Naive thymus-derived CD4-positive, alpha-beta T cell (primary cell): Measurements from ENCODE around the gene INTS13. TPM values are rescaled to one million over a fixed set of nuclear protein-coding genes. Genes with fewer than 3 reads are reported as not detected.
"Not testable (repeated sequence)": the region's sequence is repeated elsewhere in the genome, so short reads cannot be mapped to it uniquely, and the experiment has no call there.

Experiments
- ATAC-seq: fragments of 150-1000 bp; cut with Tn5 transposase; 2 replicates; pipeline ENCODE4 v1.10.0; 2021; ENCODE audit warnings: mild to moderate bottlenecking, moderate library complexity
- CTCF ChIA-PET: fragments of 350-600 bp; sonication (Branson Sonifier 250); formaldehyde crosslinking; loops from one replicate; lab custom pipeline; 2021; ENCODE audit warnings: antibody characterized with exemption; lab: Charles Lee
- POLR2A ChIA-PET: fragments of 350-600 bp; sonication (Branson Sonifier 250); formaldehyde crosslinking; loops from one replicate; lab custom pipeline; 2021; ENCODE audit warnings: antibody characterized with exemption, inconsistent platforms; lab: Charles Lee
- DNase-seq, 9 donors: peaks; one replicate each; pipeline versions ENCODE4 v3.0.0 to v3.0.0-alpha.2; 2020 to 2022; ENCODE audit warnings: mixed read lengths in 1 of 9
- H3K27ac ChIP-seq: one replicate; pipeline ENCODE4 v1.7.0; 2013; ENCODE audit warnings: mild to moderate bottlenecking, low read depth, low read length, moderate library complexity
- H3K27me3 ChIP-seq, 2 donors: one replicate each; pipeline ENCODE4 v1.7.0; 2013; ENCODE audit warnings: low read length in 2 of 2, mild to moderate bottlenecking in 2 of 2, moderate library complexity in 2 of 2; ENCODE audit not compliant: control insufficient read depth in 2 of 2, insufficient read depth in 2 of 2
- H3K36me3 ChIP-seq, 3 experiments: 1 replicate in 2 of 3; 2 replicates in 1 of 3; pipeline ENCODE4 v1.7.0; 2013; ENCODE audit warnings: low read length in 3 of 3, mild to moderate bottlenecking in 3 of 3, moderate library complexity in 1 of 3; ENCODE audit not compliant: insufficient read depth in 3 of 3, control insufficient read depth in 2 of 3
- H3K4me1 ChIP-seq, 2 donors: one replicate each; pipeline ENCODE4 v1.7.0; 2013; ENCODE audit warnings: low read length in 2 of 2, mild to moderate bottlenecking in 2 of 2, moderate library complexity in 1 of 2; ENCODE audit not compliant: control insufficient read depth in 2 of 2, insufficient read depth in 2 of 2
- H3K4me3 ChIP-seq: 2 replicates; pipeline ENCODE4 v1.7.0; 2013; ENCODE audit warnings: mild to moderate bottlenecking, low read length
- H3K9me3 ChIP-seq, 3 experiments: 1 replicate in 2 of 3; 2 replicates in 1 of 3; pipeline ENCODE4 v1.7.0; 2013; ENCODE audit warnings: low read length in 3 of 3; ENCODE audit not compliant: control insufficient read depth in 2 of 3
- H3K27ac Mint-ChIP-seq, 9 donors: one replicate each; pipeline ENCODE4 v1.8.0; 2020 to 2022; ENCODE audit warnings: mixed read lengths in 9 of 9, mild to moderate bottlenecking in 8 of 9, moderate library complexity in 5 of 9, inconsistent platforms in 2 of 9
- H3K27me3 Mint-ChIP-seq, 5 donors: one replicate each; pipeline ENCODE4 v1.8.0; 2021 to 2022; ENCODE audit warnings: mixed read lengths in 5 of 5, mild to moderate bottlenecking in 1 of 5
- H3K36me3 Mint-ChIP-seq, 5 donors: one replicate each; pipeline ENCODE4 v1.8.0; 2020 to 2022; ENCODE audit warnings: mixed read lengths in 5 of 5, mild to moderate bottlenecking in 3 of 5, inconsistent platforms in 1 of 5
- H3K4me1 Mint-ChIP-seq, 7 donors: one replicate each; pipeline ENCODE4 v1.8.0; 2020 to 2022; ENCODE audit warnings: mixed read lengths in 7 of 7, mild to moderate bottlenecking in 3 of 7, inconsistent platforms in 1 of 7
- H3K4me3 Mint-ChIP-seq, 10 donors: one replicate each; pipeline ENCODE4 v1.8.0; 2020 to 2022; ENCODE audit warnings: mild to moderate bottlenecking in 10 of 10, mixed read lengths in 10 of 10, moderate library complexity in 6 of 10, inconsistent platforms in 2 of 10
- H3K9me3 Mint-ChIP-seq, 11 donors: one replicate each; pipeline ENCODE4 v1.8.0; 2020 to 2022; ENCODE audit warnings: mixed read lengths in 11 of 11, mild to moderate bottlenecking in 4 of 11, inconsistent platforms in 1 of 11, moderate library complexity in 1 of 11
- intact Hi-C, 2 donors: fragments of 100-400 bp; cut with micrococcal nuclease; formaldehyde crosslinking; loops; one replicate each; pipeline ENCODE4 v1.15.1; 2023
- polyA plus RNA-seq, 2 donors: library from polyadenylated mRNA; unstranded; fragments of 300-500 nt; fragmentation: Illumina TruSeq; gene quantifications; one replicate each; pipeline ENCODE4 v1.2.3, GENCODE V29; 2021
- total RNA-seq, 6 experiments: library from RNA in 5 of 6; stranded (reverse) in 5 of 6; gene quantifications; 1 replicate in 5 of 6; 2 replicates in 1 of 6; pipeline ENCODE4 v1.2.3 and lab custom pipeline; 2021 to 2026

INTS13 gene
- total and polyA plus RNA-seq, 7 experiments from 2014 or later: 13.2 to 46.7 (median 19.0) TPM

GRCh38 chr12:26906024-26906423 is 31.8 kb downstream of the INTS13 start:
- ATAC-seq: no peak
- intact Hi-C loops: no loop called here
- Histone ChIP-seq H3K4me3 (no peak overlapping the region), H3K27ac (no peak overlapping the region), H3K9me3 (no peaks in the 10 kb centered on the region), H3K4me1 (no peaks in the 10 kb centered on the region), H3K27me3 (no peaks in the 10 kb centered on the region), H3K36me3 (peaks cover 0 to 25% (median 6%) of the 10 kb centered on the region in 3 experiments)
- Mint-ChIP-seq H3K4me3 (no peak overlapping the region), H3K27me3 (no peaks in the 10 kb centered on the region), H3K36me3 (peaks cover 14 to 73% (median 56%) of the 10 kb centered on the region in 5 donors), H3K9me3 (peaks cover 0 to 13% (median 2%) of the 10 kb centered on the region in 11 donors), H3K4me1 (peaks cover 0 to 14% (median 7%) of the 10 kb centered on the region in 7 donors), H3K27ac (peak overlapping the region in 2 of 9 donors; percentile 36 to 37)
- no peak for DNase-seq
- ChIA-PET POLR2A (no interaction called here), CTCF (no interaction called here)

GRCh38 chr12:26903396-26903795 is 34.4 kb downstream of the INTS13 start:
- Mint-ChIP-seq H3K36me3 (peaks cover 21 to 81% (median 62%) of the 10 kb centered on the region in 5 donors), H3K4me1 (peaks cover 0 to 14% (median 8%) of the 10 kb centered on the region in 7 donors), H3K9me3 (peaks cover 0 to 17% (median 2%) of the 10 kb centered on the region in 11 donors)
- H3K9me3 ChIP-seq, DNase-seq, intact Hi-C loops, H3K27me3 Mint-ChIP-seq, H3K27ac Mint-ChIP-seq, H3K27ac ChIP-seq, H3K4me1 ChIP-seq, POLR2A ChIA-PET, ATAC-seq, H3K27me3 ChIP-seq, H3K4me3 Mint-ChIP-seq, H3K4me3 ChIP-seq: not testable (repeated sequence)
- peaks cover 0 to 25% (median 0%) of the 10 kb centered on the region in 3 experiments for H3K36me3 ChIP-seq
- CTCF ChIA-PET: interaction anchor here (0.6 kb wide), 1 partner anchor 392 kb away, joined by 10 read pairs; no protein-coding TSS in a partner anchor

DNA sequence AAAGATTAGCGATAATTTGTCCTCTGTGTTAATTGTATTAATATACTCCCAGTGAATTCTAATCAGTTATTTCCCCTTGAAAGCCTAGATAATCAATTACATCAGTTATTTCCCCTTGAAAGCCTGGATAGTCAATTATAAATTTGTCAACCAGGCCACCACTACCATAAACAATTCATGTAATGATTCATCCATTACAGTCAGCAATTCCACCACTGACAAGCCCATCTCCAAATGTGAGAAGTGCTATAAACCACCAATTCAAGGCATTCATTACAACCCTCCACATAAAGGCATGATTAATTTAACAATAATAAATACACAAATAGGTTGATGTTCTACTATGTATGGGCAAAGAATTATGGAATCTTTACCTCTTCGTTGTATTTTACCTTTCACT is 40.9 kb downstream of the INTS13 start:
- Histone ChIP-seq H3K4me3 (no peak overlapping the region), H3K36me3 (peaks cover 0 to 8% (median 0%) of the 10 kb centered on the region in 3 experiments), H3K4me1 (peaks cover 0 to 5% of the 10 kb centered on the region in 2 donors), H3K27me3 (no peaks in the 10 kb centered on the region), H3K27ac (no peak overlapping the region), H3K9me3 (no peaks in the 10 kb centered on the region)
- no peaks in the 10 kb centered on the region for H3K27me3 Mint-ChIP-seq
- no peak for DNase-seq
- peak overlapping the region in 1 of 9 donors; percentile 10 for H3K27ac Mint-ChIP-seq
- ChIA-PET POLR2A (no interaction called here), CTCF (interaction anchor here (1.4 kb wide), 1 partner anchor 12 kb away, joined by 4 read pairs; no protein-coding TSS in a partner anchor)
- intact Hi-C loops: no loop called here
- no peak overlapping the region for H3K4me3 Mint-ChIP-seq
- no peak for ATAC-seq
- H3K9me3 Mint-ChIP-seq: peaks cover 0 to 7% (median 0%) of the 10 kb centered on the region in 11 donors
- peaks cover 8 to 38% (median 27%) of the 10 kb centered on the region in 5 donors for H3K36me3 Mint-ChIP-seq
- H3K4me1 Mint-ChIP-seq: peaks cover 0 to 2% (median 0%) of the 10 kb centered on the region in 7 donors

DNA sequence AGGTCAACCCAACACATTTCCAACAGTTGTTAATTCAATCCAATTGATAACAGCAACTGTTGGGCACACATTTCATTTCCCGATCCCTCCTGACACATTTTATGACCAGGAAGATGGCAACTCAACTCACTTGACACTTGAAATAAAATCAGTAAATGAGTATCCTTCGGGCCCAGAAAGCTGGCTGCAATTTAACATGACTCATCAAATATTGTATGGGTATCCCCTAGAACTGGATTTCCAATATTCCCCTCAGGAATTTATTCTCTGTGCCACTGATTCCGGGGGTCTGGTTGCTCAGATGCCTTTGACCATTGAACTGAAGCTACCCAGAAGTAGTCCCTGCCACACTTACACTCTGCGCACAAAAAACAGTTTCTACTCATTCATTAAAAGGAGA is 42.1 kb downstream of the INTS13 start:
- Histone ChIP-seq H3K4me1 (peaks cover 0 to 5% of the 10 kb centered on the region in 2 donors), H3K36me3 (peaks cover 0 to 8% (median 0%) of the 10 kb centered on the region in 3 experiments), H3K4me3 (no peak overlapping the region), H3K9me3 (no peaks in the 10 kb centered on the region), H3K27ac (no peak overlapping the region), H3K27me3 (no peaks in the 10 kb centered on the region)
- Mint-ChIP-seq H3K27ac (peak overlapping the region in 1 of 9 donors; percentile 20), H3K9me3 (peaks cover 0 to 5% (median 0%) of the 10 kb centered on the region in 11 donors), H3K27me3 (no peaks in the 10 kb centered on the region), H3K4me3 (no peak overlapping the region), H3K4me1 (peaks cover 0 to 2% (median 0%) of the 10 kb centered on the region in 7 donors), H3K36me3 (peaks cover 5 to 26% (median 17%) of the 10 kb centered on the region in 5 donors)
- intact Hi-C loops: no loop called here
- ATAC-seq (no peak), DNase-seq (no peak)
- ChIA-PET CTCF (no interaction called here), POLR2A (no interaction called here)

GRCh38 chr12:26891704-26892103 is 46.1 kb downstream of the INTS13 start:
- ATAC-seq: no peak
- no peaks in the 10 kb centered on the region for H3K4me1 Mint-ChIP-seq
- Histone ChIP-seq H3K4me1 (no peaks in the 10 kb centered on the region), H3K36me3 (no peaks in the 10 kb centered on the region), H3K4me3 (no peak overlapping the region), H3K9me3 (no peaks in the 10 kb centered on the region), H3K27me3 (no peaks in the 10 kb centered on the region), H3K27ac (no peak overlapping the region)
- intact Hi-C loops: no loop called here
- peaks cover 0 to 8% (median 4%) of the 10 kb centered on the region in 5 donors for H3K36me3 Mint-ChIP-seq
- no peak overlapping the region for H3K27ac Mint-ChIP-seq
- H3K27me3 Mint-ChIP-seq: peaks cover 0 to 2% (median 0%) of the 10 kb centered on the region in 5 donors
- H3K4me3 Mint-ChIP-seq: no peak overlapping the region
- POLR2A ChIA-PET: no interaction called here
- CTCF ChIA-PET: no interaction called here
- no peaks in the 10 kb centered on the region for H3K9me3 Mint-ChIP-seq
- no peak for DNase-seq

- H3K27ac ChIP-seq: no peak overlapping the region
- no peaks in the 10 kb centered on the region for H3K36me3 ChIP-seq
- Mint-ChIP-seq H3K4me1 (no peaks in the 10 kb centered on the region), H3K27me3 (peaks cover 0 to 4% (median 0%) of the 10 kb centered on the region in 5 donors), H3K4me3 (no peak overlapping the region), H3K36me3 (peaks cover 0 to 4% (median 3%) of the 10 kb centered on the region in 5 donors), H3K9me3 (no peaks in the 10 kb centered on the region), H3K27ac (no peak overlapping the region)
- ChIA-PET CTCF (interaction anchor here (0.6 kb wide), 1 partner anchor 249 kb away, joined by 3 read pairs; no protein-coding TSS in a partner anchor), POLR2A (no interaction called here)
- no peak overlapping the region for H3K4me3 ChIP-seq
- H3K9me3 ChIP-seq: no peaks in the 10 kb centered on the region
- DNase-seq: no peak
- ATAC-seq: no peak
- intact Hi-C loops: no loop called here
- no peaks in the 10 kb centered on the region for H3K4me1 ChIP-seq
- H3K27me3 ChIP-seq: no peaks in the 10 kb centered on the region
Observed at GRCh38 chr12:26890784-26891183, 47.0 kb downstream of the INTS13 start.
